Anterior cingulate cortex (tissue), 58 donors: ENCODE results near the gene POLR2H.
A peak's percentile ranks its signal among the peaks of the same experiment; 100 is the strongest.

ENCODE experiments used
- DNase-seq, 58 donors: peaks; one replicate each; lab custom pipeline; 2025; lab: John Stamatoyannopoulos, UW

The POLR2H gene

GRCh38 chr3:184350618-184351017 is 10.9 kb upstream of the POLR2H start:
- no peak for DNase-seq

- DNase-seq = peak in 1 of 58 donors; percentile 19
Measured at GRCh38 chr3:184351511-184352148, 9.9 kb upstream of the POLR2H start.

DNA sequence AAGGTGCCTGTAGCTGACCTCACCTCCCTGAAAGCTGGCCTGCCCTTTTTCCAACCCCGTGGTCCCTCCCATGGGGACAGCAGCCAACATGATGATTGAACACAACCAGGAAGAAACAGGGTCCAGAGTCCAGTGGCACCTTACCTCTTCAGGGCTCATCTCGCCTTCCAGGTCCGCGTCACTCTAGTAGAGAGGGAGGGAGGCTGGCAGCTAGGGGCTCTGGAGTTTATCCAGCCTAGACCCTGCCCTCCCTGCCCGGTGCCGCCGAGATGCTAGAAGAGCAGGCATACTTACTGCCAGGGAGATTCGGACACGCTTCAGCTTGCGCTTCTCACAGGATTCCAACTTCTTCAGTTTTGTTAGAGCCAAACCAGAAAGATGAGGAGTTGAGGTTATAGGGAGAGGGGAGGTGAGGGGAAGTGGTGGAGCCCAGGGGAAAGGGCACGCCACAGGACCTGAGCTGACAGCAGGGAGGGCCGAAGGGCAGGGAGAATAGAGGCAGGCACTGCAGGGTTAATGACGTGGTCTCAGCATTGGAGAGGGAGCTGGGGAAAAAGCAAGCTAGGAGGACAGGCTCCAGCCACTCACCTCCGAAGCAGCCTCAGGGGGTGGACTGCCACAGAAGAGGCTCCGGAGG is 9.2 kb upstream of the POLR2H start:
- DNase-seq = no peak

DNA sequence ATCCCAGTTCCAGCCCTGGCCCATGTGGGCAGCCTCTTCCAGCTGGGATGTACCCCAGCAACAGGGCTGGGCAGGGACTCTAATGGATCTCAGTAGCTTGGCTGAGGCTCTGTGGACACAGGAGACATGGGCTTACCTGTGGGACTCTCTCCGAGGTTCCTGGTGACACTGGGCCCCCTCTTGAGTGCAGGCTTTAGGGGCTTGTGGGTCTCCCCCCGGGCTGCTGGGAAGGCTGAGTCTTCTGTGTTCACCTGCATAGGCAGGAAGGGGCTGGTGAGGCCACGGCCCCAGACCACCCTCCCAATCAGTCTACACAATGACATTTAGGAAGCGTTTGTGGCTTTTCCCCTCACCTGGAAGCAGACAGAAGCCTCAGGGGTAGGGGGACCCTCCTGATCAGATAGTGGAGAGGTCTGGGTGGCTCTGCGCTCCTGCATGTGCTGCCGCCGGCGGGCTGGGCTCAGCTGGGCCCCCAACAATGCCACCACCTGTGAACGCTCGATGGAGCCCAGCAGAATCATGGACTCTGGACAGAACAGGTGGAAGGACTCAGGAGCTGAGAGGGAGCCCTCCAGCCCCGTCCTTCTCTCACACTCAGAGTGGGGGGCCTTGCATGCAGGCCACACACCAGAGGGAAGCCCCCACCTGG is 8.5 kb upstream of the POLR2H start:
- DNase-seq = no peak

- DNase-seq = no peak
Measured at GRCh38 chr3:184353546-184353941, 8.0 kb upstream of the POLR2H start.

GRCh38 chr3:184354121-184354728 is 7.3 kb upstream of the POLR2H start:
- peak in 18 of 58 donors; percentile 2 to 71 (median 25) for DNase-seq

GRCh38 chr3:184354754-184355153 is 6.8 kb upstream of the POLR2H start:
- no peak for DNase-seq

- DNase-seq = no peak
Measured at GRCh38 chr3:184355261-184356040, 6.1 kb upstream of the POLR2H start.

- DNase-seq = no peak
Measured at GRCh38 chr3:184357248-184358123, 4.0 kb upstream of the POLR2H start.

GRCh38 chr3:184358124-184358767 is 3.3 kb upstream of the POLR2H start:
- no peak for DNase-seq

- no peak for DNase-seq
Measured at GRCh38 chr3:184358921-184359350, 2.6 kb upstream of the POLR2H start.

- peak in 43 of 58 donors; percentile 17 to 83 (median 58) for DNase-seq
Measured at GRCh38 chr3:184359610-184360009, 1.9 kb upstream of the POLR2H start.

GRCh38 chr3:184360070-184360928 is 1.2 kb upstream of the POLR2H start:
- DNase-seq = peak in 4 of 58 donors; percentile 17 to 42 (median 22)

DNA sequence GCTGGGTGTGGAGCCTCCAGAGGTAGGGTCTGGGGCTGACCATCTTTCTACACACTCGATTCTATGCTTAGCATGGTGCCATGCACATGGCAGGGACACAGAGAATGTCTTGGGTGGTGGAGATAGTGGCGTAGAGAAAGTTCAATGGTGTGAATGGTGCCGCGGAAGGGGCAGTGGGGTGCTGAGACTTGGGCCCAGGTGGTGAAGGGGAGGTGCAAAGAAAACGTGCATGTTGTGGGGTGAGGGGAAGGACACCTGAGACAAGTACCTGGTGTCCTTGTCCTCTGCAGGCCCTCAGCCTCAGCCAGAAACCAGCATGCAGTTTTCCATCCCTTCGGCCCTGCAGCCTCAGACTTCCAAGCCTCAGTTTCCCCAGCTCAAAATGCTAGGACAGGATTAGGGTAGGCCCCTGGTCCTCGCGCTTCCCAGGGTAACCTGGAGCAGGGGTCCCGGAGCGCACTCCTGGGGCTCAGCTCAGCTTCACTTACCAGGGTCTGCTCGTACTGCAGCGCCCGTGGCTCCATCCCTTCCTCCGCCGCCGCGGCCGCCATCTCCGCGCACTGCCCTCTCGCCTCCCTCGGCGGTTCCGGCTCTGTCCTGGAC is 480 bp upstream of the POLR2H start:
- DNase-seq = peak in 1 of 58 donors; percentile 66

- DNase-seq = peak in 49 of 58 donors; percentile 48 to 94 (median 80)
Measured at GRCh38 chr3:184361932-184362667, 590 bp downstream of the POLR2H start.

GRCh38 chr3:184362668-184363546 is 1.4 kb downstream of the POLR2H start:
- DNase-seq = peak; percentile 50 to 97 (median 90)
